HCT116 (cell line): ENCODE results near the gene TRPM3. TPM values are rescaled to one million over a fixed set of nuclear protein-coding genes. Genes with fewer than 3 reads are reported as not detected.

ENCODE experiments used
- ATAC-seq: fragments of 200-7000 bp; cut with Tn5 transposase; 2 replicates; pipeline ENCODE4 v1.9.1; 2020; ENCODE audit warnings: mild to moderate bottlenecking, moderate library complexity
- BruUV-seq: library from RNA; stranded (reverse); fragments of 400-500 nt; replicated peaks from 2 replicates; lab custom pipeline; 2021; lab: Mats Ljungman, UMichigan
- CTCF ChIA-PET: fragments of 300-600 bp; sonication (Branson Sonifier 250); formaldehyde crosslinking; loops from one replicate; lab custom pipeline; 2021; ENCODE audit warnings: antibody characterized with exemption; lab: Charles Lee
- POLR2A ChIA-PET: fragments of 300-600, 350-600 bp; sonication (Branson Sonifier 250); formaldehyde crosslinking; loops from one replicate; lab custom pipeline; 2021; ENCODE audit warnings: antibody characterized with exemption; lab: Charles Lee
- RAD21 ChIA-PET, 2 experiments: fragments of 300-600 bp; sonication (Branson Sonifier 250); formaldehyde crosslinking; loops; one replicate each; lab custom pipeline; 2023; ENCODE audit warnings: low total read pairs in 2 of 2; ENCODE audit not compliant: uncharacterized antibody in 2 of 2, unreplicated experiment in 2 of 2, low non-redundant PET in 1 of 2; lab: Charles Lee
- DNase-seq: peaks from one replicate; pipeline ENCODE4 v3.0.0-alpha.2; 2010; ENCODE audit warnings: low read depth, low spot score
- H2AFZ ChIP-seq: fragments of 200-600 bp; shearing (Covaris generic), sonication (generic); 2 replicates; pipeline ENCODE4 v1.6.1; 2017; ENCODE audit warnings: low read depth, mixed run types, mixed read lengths, antibody characterized with exemption, low read length; ENCODE audit not compliant: poor library complexity, severe bottlenecking
- H3K27ac ChIP-seq: 2 replicates; pipeline ENCODE4 v1.5.1; 2012; ENCODE audit warnings: low read depth, low read length
- H3K27me3 ChIP-seq: fragments of 200-600 bp; sonication (generic); 2 replicates; pipeline ENCODE4 v1.6.1; 2016; ENCODE audit warnings: mixed run types, low read length, mixed read lengths; ENCODE audit not compliant: insufficient read depth
- H3K36me3 ChIP-seq, 2 experiments: fragments of 200-500 bp in 1 of 2; fragments of 200-600 bp in 1 of 2; sonication (Bioruptor generic) in 1 of 2; sonication (generic) in 1 of 2; 2 replicates each; pipeline versions ENCODE4 v1.5.1 to v1.6.1; 2014 to 2016; ENCODE audit warnings: low read length in 2 of 2, inconsistent platforms in 1 of 2, mixed read lengths in 1 of 2, mixed run types in 1 of 2; ENCODE audit not compliant: insufficient read depth in 2 of 2, control insufficient read depth in 1 of 2
- H3K4me1 ChIP-seq, 2 experiments: fragments of 200-600 bp in 1 of 2; sonication (generic) in 1 of 2; 2 replicates each; pipeline versions ENCODE4 v1.5.1 to v1.6.1; 2012 to 2017; ENCODE audit warnings: low read length in 2 of 2, inconsistent platforms in 1 of 2, mild to moderate bottlenecking in 1 of 2, mixed read lengths in 1 of 2, mixed run types in 1 of 2, moderate library complexity in 1 of 2; ENCODE audit not compliant: insufficient read depth in 2 of 2, control insufficient read depth in 1 of 2
- H3K4me2 ChIP-seq: fragments of 200-600 bp; sonication (generic); 2 replicates; pipeline ENCODE4 v1.6.1; 2017; ENCODE audit warnings: mixed run types, low read length, mixed read lengths
- H3K4me3 ChIP-seq, 2 experiments: fragments of 200-600 bp in 1 of 2; sonication (generic) in 1 of 2; replicated peaks in 1 of 2; 2 replicates each; pipeline ENCODE4 v1.5.1; 2011 to 2016; ENCODE audit warnings: low read length in 2 of 2, control low read depth in 1 of 2, low read depth in 1 of 2, mild to moderate bottlenecking in 1 of 2, mixed read lengths in 1 of 2, mixed run types in 1 of 2
- H3K79me2 ChIP-seq: fragments of 200-600 bp; sonication (generic); 2 replicates; pipeline ENCODE4 v1.6.1; 2017; ENCODE audit warnings: mild to moderate bottlenecking, mixed run types, low read length, moderate library complexity, mixed read lengths; ENCODE audit not compliant: insufficient read depth
- H3K9ac ChIP-seq: fragments of 200-600 bp; sonication (generic); 2 replicates; pipeline ENCODE4 v1.6.1; 2016; ENCODE audit warnings: low read length, mixed read lengths
- H3K9me2 ChIP-seq: fragments of 200-600 bp; sonication (generic), shearing (Covaris generic); 2 replicates; pipeline ENCODE4 v1.6.1; 2017; ENCODE audit warnings: mixed run types, mild to moderate bottlenecking, moderate library complexity; ENCODE audit not compliant: insufficient read depth
- H3K9me3 ChIP-seq, 2 experiments: fragments of 200-500 bp in 1 of 2; fragments of 200-600 bp in 1 of 2; sonication (Bioruptor generic) in 1 of 2; sonication (generic) in 1 of 2; 2 replicates each; pipeline ENCODE4 v1.6.1; 2014 to 2017; ENCODE audit warnings: low read length in 2 of 2, mixed read lengths in 2 of 2, inconsistent platforms in 1 of 2, low read depth in 1 of 2, mild to moderate bottlenecking in 1 of 2, mixed run types in 1 of 2, moderate library complexity in 1 of 2; ENCODE audit not compliant: control insufficient read depth in 1 of 2, insufficient read depth in 1 of 2
- H4K20me1 ChIP-seq: fragments of 200-600 bp; sonication (generic), shearing (Covaris generic); 2 replicates; pipeline ENCODE4 v1.6.1; 2017; ENCODE audit warnings: mixed run types, mild to moderate bottlenecking, moderate library complexity; ENCODE audit not compliant: insufficient read depth
- CBX3 ChIP-seq: IDR thresholded peaks from 2 replicates; pipeline ENCODE4 v1.6.1; 2012; ENCODE audit warnings: low read depth
- CEBPB ChIP-seq: IDR thresholded peaks from 2 replicates; pipeline ENCODE4 v1.6.1; 2012; ENCODE audit warnings: low read depth
- EGR1 ChIP-seq: IDR thresholded peaks from 2 replicates; pipeline ENCODE4 v1.6.1; 2012; ENCODE audit warnings: low read depth
- ELF1 ChIP-seq: IDR thresholded peaks from 2 replicates; pipeline ENCODE4 v1.6.1; 2012; ENCODE audit warnings: low read depth, borderline replicate concordance
- FOSL1 ChIP-seq: IDR thresholded peaks from 2 replicates; pipeline ENCODE4 v1.6.1; 2012; ENCODE audit warnings: low read depth
- JUND ChIP-seq: IDR thresholded peaks from 2 replicates; pipeline ENCODE4 v1.6.1; 2012
- POLR2AphosphoS5 ChIP-seq: IDR thresholded peaks from 2 replicates; pipeline ENCODE4 v1.6.1; 2011; ENCODE audit warnings: mild to moderate bottlenecking, low read depth, low read length, moderate library complexity
- RAD21 ChIP-seq: IDR thresholded peaks from 2 replicates; pipeline ENCODE4 v1.6.1; 2012; ENCODE audit warnings: low read depth, mild to moderate bottlenecking
- SIN3A ChIP-seq: IDR thresholded peaks from 2 replicates; pipeline ENCODE4 v1.6.1; 2012; ENCODE audit warnings: low read depth
- SP1 ChIP-seq: IDR thresholded peaks from 2 replicates; pipeline ENCODE4 v1.6.1; 2012; ENCODE audit warnings: low read depth
- TCF7L2 ChIP-seq: IDR thresholded peaks from 2 replicates; pipeline ENCODE4 v1.7.0; 2011; ENCODE audit warnings: borderline replicate concordance, inconsistent platforms; ENCODE audit not compliant: insufficient read depth, insufficient read length; ENCODE audit errors: extremely low read depth
- ZFX ChIP-seq: fragments of 450-650 bp; IDR thresholded peaks from 2 replicates; pipeline ENCODE4 v1.6.1; 2017
- ZNF274 ChIP-seq: fragments of 200-500 bp; sonication (Bioruptor generic); IDR thresholded peaks from 2 replicates; pipeline ENCODE4 v1.6.1; 2014; ENCODE audit warnings: mild to moderate bottlenecking, low read depth, low read length, inconsistent platforms
- intact Hi-C: fragments of 100-400 bp; cut with micrococcal nuclease; formaldehyde crosslinking; loops from 2 replicates; pipeline ENCODE4 v1.10.0; 2022
- total RNA-seq: library from RNA; stranded (reverse); gene quantifications from one replicate; pipeline ENCODE4 v1.2.1, GENCODE V29; 2021; ENCODE audit not compliant: unreplicated experiment
- TF ChIP-seq, protein P1 (sequence below): IDR thresholded peaks from 2 replicates; pipeline ENCODE4 v1.6.1; 2011; ENCODE audit warnings: mild to moderate bottlenecking, low read length, moderate library complexity; ENCODE audit not compliant: insufficient replicate concordance; ENCODE audit errors: extremely low read depth
- TF ChIP-seq, protein P2 (sequence below): IDR thresholded peaks from 2 replicates; pipeline ENCODE4 v1.6.1; 2012
- TF ChIP-seq, protein P3 (sequence below): IDR thresholded peaks from 2 replicates; pipeline ENCODE4 v1.6.1; 2012; ENCODE audit warnings: low read depth
- TF ChIP-seq, protein P4 (sequence below): IDR thresholded peaks from 2 replicates; pipeline ENCODE4 v1.6.1; 2012
- TF ChIP-seq, protein P5 (sequence below), 3 experiments: fragments of 200-600 bp in 1 of 3; sonication (generic) in 1 of 3; IDR thresholded peaks in 2 of 3; conservative IDR thresholded peaks in 1 of 3; 2 replicates each; pipeline ENCODE4 v1.5.1; 2012 to 2017; ENCODE audit warnings: low read depth in 2 of 3, low read length in 2 of 3, antibody characterized with exemption in 1 of 3, borderline replicate concordance in 1 of 3, control low read depth in 1 of 3, mild to moderate bottlenecking in 1 of 3, mixed read lengths in 1 of 3, mixed run types in 1 of 3, moderate library complexity in 1 of 3; ENCODE audit not compliant: insufficient read depth in 1 of 3

TRPM3 gene
- total RNA-seq, 1 experiment from 2014 or later, result not detected

DNA sequence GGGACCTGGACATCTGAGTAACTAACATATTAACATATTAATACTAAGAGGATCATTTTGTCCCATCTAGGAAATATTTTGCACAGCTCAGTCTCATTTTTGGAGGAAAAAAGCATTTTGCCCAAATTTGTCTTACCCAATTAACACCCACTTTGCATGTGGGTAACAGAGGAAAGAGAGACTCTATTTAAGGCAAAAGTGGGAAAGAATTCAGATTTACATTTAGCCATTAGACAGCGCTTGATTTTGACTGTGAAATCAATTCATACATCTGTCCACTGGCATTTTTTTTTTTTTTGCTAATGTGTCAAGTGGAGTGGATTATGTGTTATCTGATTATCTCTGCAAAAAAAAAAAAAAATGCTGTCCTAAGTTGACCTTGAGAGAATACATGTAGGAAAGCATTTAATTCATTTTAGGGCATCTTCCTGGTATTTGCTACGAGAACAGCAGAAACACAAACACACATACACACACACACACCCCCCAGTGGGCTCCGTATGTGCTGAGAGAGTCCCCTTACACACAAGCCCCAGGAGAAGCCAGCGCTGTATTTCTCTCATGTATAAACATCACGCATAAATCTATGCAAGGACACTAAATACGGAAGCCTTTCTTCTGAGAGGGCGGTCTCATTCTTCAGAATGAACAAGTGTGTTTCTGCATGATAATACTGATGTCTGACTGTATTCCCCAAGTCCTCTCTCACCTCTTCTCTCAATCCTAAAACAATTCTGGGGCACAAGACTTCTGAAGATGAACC is 505.0 kb downstream of the TRPM3 start:
- CTCF ChIA-PET, result no interaction called here

More for the DNA sequence above, 505.0 kb downstream of the TRPM3 start:
- intact Hi-C loops, result no loop called here
- ATAC-seq (no peak), DNase-seq (no peak)
- H3K27me3 ChIP-seq, result 0 out of 2 replicates have a peak, but pooled peaks cover 4% of the 10 kb centered on the region
- no TSS peak for BruUV-seq
- no peak for TF ChIP-seq ZNF274
- TF ChIP-seq TCF7L2, result no peak
- no peak for TF ChIP-seq FOSL1
- TF ChIP-seq, protein P1, sequence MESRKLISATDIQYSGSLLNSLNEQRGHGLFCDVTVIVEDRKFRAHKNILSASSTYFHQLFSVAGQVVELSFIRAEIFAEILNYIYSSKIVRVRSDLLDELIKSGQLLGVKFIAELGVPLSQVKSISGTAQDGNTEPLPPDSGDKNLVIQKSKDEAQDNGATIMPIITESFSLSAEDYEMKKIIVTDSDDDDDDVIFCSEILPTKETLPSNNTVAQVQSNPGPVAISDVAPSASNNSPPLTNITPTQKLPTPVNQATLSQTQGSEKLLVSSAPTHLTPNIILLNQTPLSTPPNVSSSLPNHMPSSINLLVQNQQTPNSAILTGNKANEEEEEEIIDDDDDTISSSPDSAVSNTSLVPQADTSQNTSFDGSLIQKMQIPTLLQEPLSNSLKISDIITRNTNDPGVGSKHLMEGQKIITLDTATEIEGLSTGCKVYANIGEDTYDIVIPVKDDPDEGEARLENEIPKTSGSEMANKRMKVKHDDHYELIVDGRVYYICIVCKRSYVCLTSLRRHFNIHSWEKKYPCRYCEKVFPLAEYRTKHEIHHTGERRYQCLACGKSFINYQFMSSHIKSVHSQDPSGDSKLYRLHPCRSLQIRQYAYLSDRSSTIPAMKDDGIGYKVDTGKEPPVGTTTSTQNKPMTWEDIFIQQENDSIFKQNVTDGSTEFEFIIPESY, result no peak
- no peak for TF ChIP-seq ELF1
- no peak for TF ChIP-seq ZFX
- no peak for TF ChIP-seq JUND
- no peak for TF ChIP-seq POLR2AphosphoS5
- no peak for TF ChIP-seq EGR1
- no peak for TF ChIP-seq SIN3A
- TF ChIP-seq, protein P2, sequence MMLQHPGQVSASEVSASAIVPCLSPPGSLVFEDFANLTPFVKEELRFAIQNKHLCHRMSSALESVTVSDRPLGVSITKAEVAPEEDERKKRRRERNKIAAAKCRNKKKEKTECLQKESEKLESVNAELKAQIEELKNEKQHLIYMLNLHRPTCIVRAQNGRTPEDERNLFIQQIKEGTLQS, result no peak
- TF ChIP-seq CEBPB, result no peak
- TF ChIP-seq, protein P3, sequence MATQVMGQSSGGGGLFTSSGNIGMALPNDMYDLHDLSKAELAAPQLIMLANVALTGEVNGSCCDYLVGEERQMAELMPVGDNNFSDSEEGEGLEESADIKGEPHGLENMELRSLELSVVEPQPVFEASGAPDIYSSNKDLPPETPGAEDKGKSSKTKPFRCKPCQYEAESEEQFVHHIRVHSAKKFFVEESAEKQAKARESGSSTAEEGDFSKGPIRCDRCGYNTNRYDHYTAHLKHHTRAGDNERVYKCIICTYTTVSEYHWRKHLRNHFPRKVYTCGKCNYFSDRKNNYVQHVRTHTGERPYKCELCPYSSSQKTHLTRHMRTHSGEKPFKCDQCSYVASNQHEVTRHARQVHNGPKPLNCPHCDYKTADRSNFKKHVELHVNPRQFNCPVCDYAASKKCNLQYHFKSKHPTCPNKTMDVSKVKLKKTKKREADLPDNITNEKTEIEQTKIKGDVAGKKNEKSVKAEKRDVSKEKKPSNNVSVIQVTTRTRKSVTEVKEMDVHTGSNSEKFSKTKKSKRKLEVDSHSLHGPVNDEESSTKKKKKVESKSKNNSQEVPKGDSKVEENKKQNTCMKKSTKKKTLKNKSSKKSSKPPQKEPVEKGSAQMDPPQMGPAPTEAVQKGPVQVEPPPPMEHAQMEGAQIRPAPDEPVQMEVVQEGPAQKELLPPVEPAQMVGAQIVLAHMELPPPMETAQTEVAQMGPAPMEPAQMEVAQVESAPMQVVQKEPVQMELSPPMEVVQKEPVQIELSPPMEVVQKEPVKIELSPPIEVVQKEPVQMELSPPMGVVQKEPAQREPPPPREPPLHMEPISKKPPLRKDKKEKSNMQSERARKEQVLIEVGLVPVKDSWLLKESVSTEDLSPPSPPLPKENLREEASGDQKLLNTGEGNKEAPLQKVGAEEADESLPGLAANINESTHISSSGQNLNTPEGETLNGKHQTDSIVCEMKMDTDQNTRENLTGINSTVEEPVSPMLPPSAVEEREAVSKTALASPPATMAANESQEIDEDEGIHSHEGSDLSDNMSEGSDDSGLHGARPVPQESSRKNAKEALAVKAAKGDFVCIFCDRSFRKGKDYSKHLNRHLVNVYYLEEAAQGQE, result no peak
- TF ChIP-seq RAD21, result no peak
- TF ChIP-seq, protein P4, sequence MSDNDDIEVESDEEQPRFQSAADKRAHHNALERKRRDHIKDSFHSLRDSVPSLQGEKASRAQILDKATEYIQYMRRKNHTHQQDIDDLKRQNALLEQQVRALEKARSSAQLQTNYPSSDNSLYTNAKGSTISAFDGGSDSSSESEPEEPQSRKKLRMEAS, result no peak
- no peak for TF ChIP-seq SP1
- TF ChIP-seq, protein P5, sequence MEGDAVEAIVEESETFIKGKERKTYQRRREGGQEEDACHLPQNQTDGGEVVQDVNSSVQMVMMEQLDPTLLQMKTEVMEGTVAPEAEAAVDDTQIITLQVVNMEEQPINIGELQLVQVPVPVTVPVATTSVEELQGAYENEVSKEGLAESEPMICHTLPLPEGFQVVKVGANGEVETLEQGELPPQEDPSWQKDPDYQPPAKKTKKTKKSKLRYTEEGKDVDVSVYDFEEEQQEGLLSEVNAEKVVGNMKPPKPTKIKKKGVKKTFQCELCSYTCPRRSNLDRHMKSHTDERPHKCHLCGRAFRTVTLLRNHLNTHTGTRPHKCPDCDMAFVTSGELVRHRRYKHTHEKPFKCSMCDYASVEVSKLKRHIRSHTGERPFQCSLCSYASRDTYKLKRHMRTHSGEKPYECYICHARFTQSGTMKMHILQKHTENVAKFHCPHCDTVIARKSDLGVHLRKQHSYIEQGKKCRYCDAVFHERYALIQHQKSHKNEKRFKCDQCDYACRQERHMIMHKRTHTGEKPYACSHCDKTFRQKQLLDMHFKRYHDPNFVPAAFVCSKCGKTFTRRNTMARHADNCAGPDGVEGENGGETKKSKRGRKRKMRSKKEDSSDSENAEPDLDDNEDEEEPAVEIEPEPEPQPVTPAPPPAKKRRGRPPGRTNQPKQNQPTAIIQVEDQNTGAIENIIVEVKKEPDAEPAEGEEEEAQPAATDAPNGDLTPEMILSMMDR (IDR thresholded peaks at IDR 0.05 in 2 of 3, conservative IDR thresholded peaks at IDR 0.05 in 1 of 3; ENCODE audit: borderline replicate concordance in 1 of 3, insufficient read depth in 1 of 3, low read depth in 2 of 3, low read length in 2 of 3), result no peak
- TF ChIP-seq CBX3, result no peak
- no peak overlapping the region for H3K4me2 ChIP-seq
- no peaks in the 10 kb centered on the region for H3K4me1 ChIP-seq
- H3K9ac ChIP-seq, result no peak overlapping the region
- H3K36me3 ChIP-seq, result no peaks in the 10 kb centered on the region
- no peaks in the 10 kb centered on the region for H3K79me2 ChIP-seq
- H2AFZ ChIP-seq, result no peak overlapping the region
- H3K9me2 ChIP-seq, result no peaks in the 10 kb centered on the region
- no peak overlapping the region for H3K4me3 ChIP-seq
- no peaks in the 10 kb centered on the region for H4K20me1 ChIP-seq
- no peaks in the 10 kb centered on the region for H3K9me3 ChIP-seq
- H3K27ac ChIP-seq, result no peak overlapping the region
- ChIA-PET RAD21 (no interaction called here), POLR2A (no interaction called here)
